Measurements from ENCODE around the gene IL1R2. TPM values are rescaled to one million over a fixed set of nuclear protein-coding genes. Genes with fewer than 3 reads are reported as not detected.
A peak's percentile ranks its signal among the peaks of the same experiment; 100 is the strongest.

Gene IL1R2
- total and polyA plus RNA-seq, 9 of the 15 experiments (the other 6 are each of a cell fraction or from before 2014, with no cell fraction given) = 0.13 TPM; not detected in 8

DNA sequence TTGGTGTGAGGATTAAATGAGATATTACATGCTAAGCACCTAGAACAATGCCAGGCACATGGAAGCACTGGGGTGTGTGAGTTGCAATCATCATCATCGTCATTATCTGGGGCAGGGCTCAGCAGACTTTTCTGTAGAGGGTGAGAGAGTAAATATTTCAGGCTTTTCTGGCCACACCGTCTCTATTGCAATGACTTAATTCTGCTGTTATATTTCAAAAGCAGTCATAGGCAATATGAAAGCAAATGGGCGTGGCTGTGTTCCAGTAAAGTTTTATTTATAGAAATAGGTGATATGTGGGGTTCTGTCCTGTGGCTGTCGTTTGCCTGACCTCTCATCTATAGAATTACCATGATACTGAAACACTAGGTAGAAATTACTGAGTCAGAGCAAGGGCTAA is 60.6 kb downstream of the IL1R2 start:
- Histone ChIP-seq H3K4me1 (replicated peaks in 1 of 2; ENCODE audit: control insufficient read depth in 2 of 2, insufficient read depth in 2 of 2, low read length in 2 of 2) (peaks cover 10 to 56% of the 10 kb centered on the region in 2 experiments), H2AFZ (ENCODE audit: low read depth, low read length) (no peak overlapping the region; the same call in 1 of the 2 replicates), H4K20me1 (replicated peaks; ENCODE audit: control insufficient read depth, insufficient read depth, low read length) (no peaks in the 10 kb centered on the region), H3K9ac (ENCODE audit: insufficient read depth in 1 of 2, low read depth in 2 of 2, low read length in 2 of 2) (no peak overlapping the region), H3K27me3 (ENCODE audit: control insufficient read depth in 2 of 2, insufficient read depth in 2 of 2, low read length in 2 of 2) (no peaks in the 10 kb centered on the region), H3K27ac (ENCODE audit: extremely low read depth, low read depth, low read length) (no peak overlapping the region), H3K4me2 (ENCODE audit: insufficient read depth, low read length) (no peak overlapping the region), H3K9me1 (ENCODE audit: control insufficient read depth, insufficient read depth, low read length) (no peaks in the 10 kb centered on the region), H3K4me3 (no peak overlapping the region), H3K36me3 (ENCODE audit: control insufficient read depth, insufficient read depth, low read length) (no peaks in the 10 kb centered on the region), H3K9me3 (replicated peaks; ENCODE audit: control insufficient read depth, insufficient read depth, low read depth, low read length) (no peaks in the 10 kb centered on the region), H3K79me2 (ENCODE audit: control insufficient read depth, insufficient read depth, low read length) (no peaks in the 10 kb centered on the region)
- DNase-seq (ENCODE audit: extremely low read depth in 1 of 4, low spot score in 3 of 4) (no peak), FAIRE-seq (no peak), ATAC-seq (no peak)
- intact Hi-C loops (cut with micrococcal nuclease) (no loop called here), in situ Hi-C loops (cut with MboI) (no loop called here)
- TF ChIP-seq, protein P1, sequence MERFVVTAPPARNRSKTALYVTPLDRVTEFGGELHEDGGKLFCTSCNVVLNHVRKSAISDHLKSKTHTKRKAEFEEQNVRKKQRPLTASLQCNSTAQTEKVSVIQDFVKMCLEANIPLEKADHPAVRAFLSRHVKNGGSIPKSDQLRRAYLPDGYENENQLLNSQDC (CRISPR knock-in tag; IDR thresholded peaks at IDR 0.05) = no peak
- TF ChIP-seq, protein P2, sequence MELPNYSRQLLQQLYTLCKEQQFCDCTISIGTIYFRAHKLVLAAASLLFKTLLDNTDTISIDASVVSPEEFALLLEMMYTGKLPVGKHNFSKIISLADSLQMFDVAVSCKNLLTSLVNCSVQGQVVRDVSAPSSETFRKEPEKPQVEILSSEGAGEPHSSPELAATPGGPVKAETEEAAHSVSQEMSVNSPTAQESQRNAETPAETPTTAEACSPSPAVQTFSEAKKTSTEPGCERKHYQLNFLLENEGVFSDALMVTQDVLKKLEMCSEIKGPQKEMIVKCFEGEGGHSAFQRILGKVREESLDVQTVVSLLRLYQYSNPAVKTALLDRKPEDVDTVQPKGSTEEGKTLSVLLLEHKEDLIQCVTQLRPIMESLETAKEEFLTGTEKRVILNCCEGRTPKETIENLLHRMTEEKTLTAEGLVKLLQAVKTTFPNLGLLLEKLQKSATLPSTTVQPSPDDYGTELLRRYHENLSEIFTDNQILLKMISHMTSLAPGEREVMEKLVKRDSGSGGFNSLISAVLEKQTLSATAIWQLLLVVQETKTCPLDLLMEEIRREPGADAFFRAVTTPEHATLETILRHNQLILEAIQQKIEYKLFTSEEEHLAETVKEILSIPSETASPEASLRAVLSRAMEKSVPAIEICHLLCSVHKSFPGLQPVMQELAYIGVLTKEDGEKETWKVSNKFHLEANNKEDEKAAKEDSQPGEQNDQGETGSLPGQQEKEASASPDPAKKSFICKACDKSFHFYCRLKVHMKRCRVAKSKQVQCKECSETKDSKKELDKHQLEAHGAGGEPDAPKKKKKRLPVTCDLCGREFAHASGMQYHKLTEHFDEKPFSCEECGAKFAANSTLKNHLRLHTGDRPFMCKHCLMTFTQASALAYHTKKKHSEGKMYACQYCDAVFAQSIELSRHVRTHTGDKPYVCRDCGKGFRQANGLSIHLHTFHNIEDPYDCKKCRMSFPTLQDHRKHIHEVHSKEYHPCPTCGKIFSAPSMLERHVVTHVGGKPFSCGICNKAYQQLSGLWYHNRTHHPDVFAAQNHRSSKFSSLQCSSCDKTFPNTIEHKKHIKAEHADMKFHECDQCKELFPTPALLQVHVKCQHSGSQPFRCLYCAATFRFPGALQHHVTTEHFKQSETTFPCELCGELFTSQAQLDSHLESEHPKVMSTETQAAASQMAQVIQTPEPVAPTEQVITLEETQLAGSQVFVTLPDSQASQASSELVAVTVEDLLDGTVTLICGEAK (IDR thresholded peaks at IDR 0.05) = peak; percentile 55
- TF ChIP-seq, protein P2 (CRISPR knock-in tag; IDR thresholded peaks at IDR 0.05) = no peak
- TF ChIP-seq ATF7 (IDR thresholded peaks at IDR 0.05) = no peak
- TF ChIP-seq HMG20B (CRISPR knock-in tag; IDR thresholded peaks at IDR 0.05) = no peak
- no peak for TF ChIP-seq NRF1 (conservative IDR thresholded peaks at IDR 0.05 in 1 of 2, IDR thresholded peaks at IDR 0.05 in 1 of 2)
- TF ChIP-seq XRCC3 (IDR thresholded peaks at IDR 0.05) = no peak
- POLR2A ChIA-PET = no interaction called here
- BruUV-seq (replicated peaks) = no TSS peak
- 20% methylated on average over 4 of the region's 4 CpGs for WGBS (ENCODE audit: insufficient coverage, low coverage, missing lambda C conversion rate)
- CTCF ChIA-PET (ENCODE audit: low intra/inter-chr PET ratio) = interaction anchor here (0.5 kb wide), 1 partner anchor 10 kb away, joined by 5 read pairs; no protein-coding TSS in a partner anchor

All from K562 (cell line).